Cardiac fibroblast (primary cell): ENCODE measurements around the gene IFT74.

ENCODE experiments used
- DNase-seq, 2 donors: peaks; one replicate each; pipeline versions ENCODE4 v3.0.0 to v3.0.0-alpha.2; 2010; ENCODE audit warnings: low read depth in 2 of 2
- H3K4me3 ChIP-seq, 2 donors: replicated peaks in 1 of 2; 1 replicate in 1 of 2; 2 replicates in 1 of 2; pipeline ENCODE4 v1.5.1; 2011; ENCODE audit warnings: low read depth in 2 of 2, low read length in 2 of 2, mild to moderate bottlenecking in 2 of 2, moderate library complexity in 1 of 2
- TF ChIP-seq, protein P1 (sequence below): IDR thresholded peaks from one replicate; pipeline ENCODE4 v1.5.1; 2011; ENCODE audit warnings: low read depth, mild to moderate bottlenecking, low read length, inconsistent platforms

IFT74 gene

DNA sequence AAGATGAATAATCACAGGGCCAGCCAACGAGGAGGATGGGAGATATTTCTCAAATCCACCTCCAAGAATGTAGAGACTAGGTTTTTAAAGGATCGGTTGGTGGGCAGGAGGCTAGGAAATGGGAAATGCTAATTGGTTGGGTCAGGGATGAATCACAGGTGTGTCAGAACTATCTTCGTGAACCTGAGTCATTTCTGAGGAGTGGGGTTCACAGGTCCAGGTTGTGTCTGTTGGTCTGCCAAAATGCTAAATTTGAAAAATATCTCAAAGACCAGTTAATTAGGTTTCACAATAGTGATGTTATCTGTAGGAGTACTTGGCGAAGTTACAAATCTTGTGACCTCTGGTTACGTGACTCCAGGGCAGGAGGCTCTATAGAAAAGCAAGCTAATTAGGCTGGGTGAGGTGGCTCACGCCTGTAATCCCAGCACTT is 6.6 kb upstream of the IFT74 start:
- DNase-seq = peak in 1 of 2 donors; percentile 31
- TF ChIP-seq, protein P1, sequence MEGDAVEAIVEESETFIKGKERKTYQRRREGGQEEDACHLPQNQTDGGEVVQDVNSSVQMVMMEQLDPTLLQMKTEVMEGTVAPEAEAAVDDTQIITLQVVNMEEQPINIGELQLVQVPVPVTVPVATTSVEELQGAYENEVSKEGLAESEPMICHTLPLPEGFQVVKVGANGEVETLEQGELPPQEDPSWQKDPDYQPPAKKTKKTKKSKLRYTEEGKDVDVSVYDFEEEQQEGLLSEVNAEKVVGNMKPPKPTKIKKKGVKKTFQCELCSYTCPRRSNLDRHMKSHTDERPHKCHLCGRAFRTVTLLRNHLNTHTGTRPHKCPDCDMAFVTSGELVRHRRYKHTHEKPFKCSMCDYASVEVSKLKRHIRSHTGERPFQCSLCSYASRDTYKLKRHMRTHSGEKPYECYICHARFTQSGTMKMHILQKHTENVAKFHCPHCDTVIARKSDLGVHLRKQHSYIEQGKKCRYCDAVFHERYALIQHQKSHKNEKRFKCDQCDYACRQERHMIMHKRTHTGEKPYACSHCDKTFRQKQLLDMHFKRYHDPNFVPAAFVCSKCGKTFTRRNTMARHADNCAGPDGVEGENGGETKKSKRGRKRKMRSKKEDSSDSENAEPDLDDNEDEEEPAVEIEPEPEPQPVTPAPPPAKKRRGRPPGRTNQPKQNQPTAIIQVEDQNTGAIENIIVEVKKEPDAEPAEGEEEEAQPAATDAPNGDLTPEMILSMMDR = no peak
- no peak overlapping the region for H3K4me3 ChIP-seq

DNA sequence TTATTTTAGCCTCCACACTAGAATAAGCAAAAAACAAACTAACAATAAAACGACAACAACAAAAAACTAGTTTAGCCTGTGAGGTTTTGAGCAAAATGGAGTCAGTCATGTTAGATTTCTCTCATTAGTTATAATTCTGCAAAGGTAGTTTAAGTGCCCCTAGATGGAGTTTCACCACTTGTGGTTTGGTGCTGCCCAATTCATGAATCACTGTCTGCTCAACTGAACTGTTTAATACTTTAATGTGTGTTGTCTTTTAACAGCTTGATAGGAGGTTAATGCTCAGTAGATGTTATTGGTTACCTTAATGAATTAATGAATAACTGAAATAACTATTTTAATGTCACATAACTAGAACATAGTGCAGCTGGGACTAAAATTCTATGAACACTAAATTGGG is 5.7 kb upstream of the IFT74 start:
- peak in 1 of 2 donors; percentile 9 for DNase-seq
- no peak overlapping the region for H3K4me3 ChIP-seq
- TF ChIP-seq, protein P1 = no peak

DNA sequence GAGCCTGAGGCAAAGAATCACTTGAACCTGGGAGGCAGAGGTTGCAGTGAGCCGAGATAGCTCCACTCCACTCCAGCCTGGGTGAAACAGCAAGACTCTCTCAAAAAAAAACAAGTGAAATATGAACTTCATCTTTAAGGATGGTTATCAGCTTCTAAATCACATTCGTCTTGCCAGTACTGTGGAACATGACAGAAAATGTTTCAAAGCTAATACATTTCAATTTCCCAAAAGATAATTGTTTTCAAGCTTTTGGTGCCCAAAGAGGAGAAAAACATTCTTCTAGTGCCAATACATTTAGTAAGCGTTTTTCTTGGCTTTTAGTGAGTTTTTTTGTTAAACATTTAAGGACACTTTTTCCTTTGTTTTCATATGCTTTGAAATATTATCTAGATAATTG is 4.4 kb upstream of the IFT74 start:
- no peak for DNase-seq
- H3K4me3 ChIP-seq = no peak overlapping the region
- TF ChIP-seq, protein P1 = no peak

DNA sequence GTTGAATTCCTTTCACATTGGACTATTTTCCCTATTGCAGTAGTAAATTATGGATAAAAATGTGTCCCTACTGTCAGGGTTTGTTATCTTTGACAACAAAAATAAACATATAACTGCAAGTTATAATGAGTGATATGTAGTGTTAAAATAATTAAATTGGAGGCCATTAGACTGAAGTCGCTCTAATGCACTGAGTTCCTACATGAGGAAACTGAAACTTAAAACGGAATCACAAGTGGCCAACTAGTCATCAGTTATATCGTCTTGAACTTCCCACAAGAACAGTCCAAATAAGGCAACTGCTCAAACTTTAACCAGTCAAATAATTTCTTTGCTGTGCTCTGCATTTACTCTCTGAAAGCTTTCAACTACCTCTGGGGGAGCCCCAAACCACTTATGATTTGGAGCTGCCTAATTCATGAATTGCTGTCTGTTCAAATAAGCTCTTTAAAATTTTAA is 2.1 kb upstream of the IFT74 start:
- TF ChIP-seq, protein P1 = no peak
- no peak for DNase-seq
- no peak overlapping the region for H3K4me3 ChIP-seq

DNA sequence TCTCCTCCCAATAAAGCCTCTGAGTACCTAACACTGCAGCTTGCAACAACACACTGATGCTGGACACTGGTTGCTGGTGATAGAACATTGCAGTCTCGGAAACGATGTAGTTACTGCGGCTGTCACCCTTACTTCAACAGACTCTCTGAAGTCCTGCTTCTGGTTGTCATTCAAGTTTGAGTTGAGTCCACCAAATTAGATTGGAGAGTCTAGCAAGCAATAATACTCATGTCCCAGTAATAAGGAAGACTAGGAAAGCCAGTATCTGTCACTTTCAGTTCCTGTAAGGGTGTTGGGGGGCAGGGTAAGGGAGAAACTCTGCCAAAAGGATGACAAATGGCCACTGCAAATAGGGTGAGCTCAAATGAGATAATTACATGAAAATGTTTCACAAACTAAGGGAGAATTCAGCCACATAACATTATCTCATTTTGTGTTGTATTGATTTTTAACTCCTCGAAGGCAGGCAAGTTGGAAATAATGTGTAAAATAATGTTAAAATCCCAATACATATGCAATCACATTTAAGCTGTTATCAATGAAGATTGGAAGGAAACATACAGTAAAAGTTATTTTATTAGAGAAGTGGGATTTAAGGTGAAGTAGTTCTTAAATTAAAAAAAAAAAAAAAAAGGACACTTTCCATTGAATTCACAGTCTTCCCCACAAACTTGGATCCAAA is 849 bp upstream of the IFT74 start:
- TF ChIP-seq, protein P1 = no peak
- peak; percentile 25 to 47 for DNase-seq

DNA sequence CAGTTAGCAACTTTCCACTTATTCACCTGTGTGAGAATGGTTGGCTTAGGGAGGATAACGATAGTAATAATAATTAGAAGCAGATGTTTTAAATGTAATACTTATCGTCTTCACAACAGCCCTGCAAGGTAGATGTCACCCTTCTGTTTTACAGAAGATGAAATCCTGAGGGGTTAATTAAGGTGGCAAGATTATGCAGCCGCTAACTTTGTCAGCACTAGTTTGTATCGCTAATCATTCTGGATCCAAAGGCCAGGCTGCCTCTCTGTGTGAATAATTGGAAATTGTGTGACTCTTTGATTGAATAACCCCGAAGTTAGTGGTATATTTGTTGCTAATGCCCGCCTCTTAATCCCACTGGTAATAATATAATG is 635 bp downstream of the IFT74 start:
- TF ChIP-seq, protein P1 = no peak

More for the DNA sequence above, 849 bp upstream of the IFT74 start:
- H3K4me3 ChIP-seq = peak overlapping the region; percentile 57 to 67

DNA sequence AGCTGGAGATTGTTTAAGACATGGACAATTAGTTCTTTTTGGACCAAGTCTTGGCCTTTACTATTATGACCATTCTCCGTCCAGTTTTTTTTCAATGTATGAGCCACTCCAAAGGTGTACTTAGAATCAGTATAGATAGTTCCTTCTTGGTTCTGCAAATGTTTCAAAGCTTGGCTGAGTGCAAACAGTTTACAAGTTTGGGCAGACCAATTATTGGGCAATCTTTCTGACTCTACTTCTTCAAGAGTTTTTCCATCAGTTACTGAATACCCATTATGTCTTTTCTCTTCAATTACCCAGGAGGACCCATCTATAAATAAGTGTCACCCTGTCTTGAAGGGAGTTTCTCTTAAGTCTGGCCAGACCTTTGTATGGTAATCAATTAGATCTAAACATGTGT is 15.5 kb downstream of the IFT74 start:
- TF ChIP-seq, protein P1 = no peak
- no peak for DNase-seq
- H3K4me3 ChIP-seq = no peak overlapping the region

More for the DNA sequence above, 635 bp downstream of the IFT74 start:
- H3K4me3 ChIP-seq = peak overlapping the region; percentile 57 to 67
- DNase-seq = no peak
